Measurements from ENCODE around the gene ZNF253.

- TF ChIP-seq CTCF (conservative IDR thresholded peaks at IDR 0.05; ENCODE audit: low read length) (no peak), EZH2phosphoT487 (IDR thresholded peaks at IDR 0.05; ENCODE audit: borderline replicate concordance, low read depth, low read length) (no peak)
Observed at GRCh38 chr19:19847781-19848180, 17.9 kb upstream of the ZNF253 start.
